Epithelial cell of alveolus of lung (primary cell): ENCODE results near the gene METRN. TPM values are rescaled to one million over a fixed set of nuclear protein-coding genes. Genes with fewer than 3 reads are reported as not detected.

Experiments
- total RNA-seq: library from RNA; depleted of rRNA; stranded (reverse); fragments of >200 nt; gene quantifications from 2 replicates; pipeline ENCODE4 v1.2.1, GENCODE V29; 2015

METRN gene
- 34.3 and 76.0 TPM in 2 replicates for total RNA-seq

DNA sequence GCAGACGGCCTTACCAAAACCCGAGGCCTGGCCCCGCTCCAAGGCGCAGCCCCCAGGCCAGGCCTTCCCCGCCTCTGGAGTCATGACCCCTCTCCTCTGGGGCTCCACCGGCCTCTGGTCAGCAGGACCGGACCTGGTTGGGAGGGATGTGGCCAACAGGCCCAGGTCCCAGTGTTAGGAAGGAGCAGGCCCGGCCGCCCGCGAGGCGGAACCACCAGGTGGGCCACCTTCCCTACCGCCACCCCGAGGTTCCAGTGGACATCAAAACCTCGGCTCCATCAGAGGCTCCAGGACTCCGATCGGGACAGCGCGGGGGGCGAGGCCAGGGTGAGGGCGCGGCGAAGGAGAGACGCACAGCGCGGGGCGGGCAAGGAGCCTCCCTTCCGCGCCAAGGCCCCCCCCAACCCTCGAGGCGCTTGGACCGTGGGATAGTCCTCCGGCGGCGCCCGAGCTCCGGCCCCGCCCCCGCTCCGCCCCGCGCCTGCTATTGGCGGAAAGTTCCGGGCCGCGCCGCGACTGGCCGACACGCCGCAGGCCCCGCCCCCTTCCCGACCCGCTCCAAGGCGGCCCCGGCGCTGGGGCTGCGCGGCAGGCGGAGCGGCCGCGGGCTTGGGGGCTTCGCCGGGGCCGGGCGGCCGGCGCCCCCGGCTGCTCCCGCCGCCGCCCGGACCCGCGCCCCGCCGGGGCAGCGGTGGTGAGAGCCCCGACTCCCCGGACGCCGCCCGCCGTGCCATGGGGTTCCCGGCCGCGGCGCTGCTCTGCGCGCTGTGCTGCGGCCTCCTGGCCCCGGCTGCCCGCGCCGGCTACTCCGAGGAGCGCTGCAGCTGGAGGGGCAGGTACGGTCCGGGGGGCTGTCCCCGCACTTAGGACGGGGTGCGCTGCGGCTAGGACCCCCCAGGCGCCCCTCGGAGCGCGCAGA is at the start of gene METRN:
Gene METRN, plus strand, starts transcription at position 561 of the 919 bp plus-strand sequence. Its CDS starts 172 bp downstream, at position 733.

DNA sequence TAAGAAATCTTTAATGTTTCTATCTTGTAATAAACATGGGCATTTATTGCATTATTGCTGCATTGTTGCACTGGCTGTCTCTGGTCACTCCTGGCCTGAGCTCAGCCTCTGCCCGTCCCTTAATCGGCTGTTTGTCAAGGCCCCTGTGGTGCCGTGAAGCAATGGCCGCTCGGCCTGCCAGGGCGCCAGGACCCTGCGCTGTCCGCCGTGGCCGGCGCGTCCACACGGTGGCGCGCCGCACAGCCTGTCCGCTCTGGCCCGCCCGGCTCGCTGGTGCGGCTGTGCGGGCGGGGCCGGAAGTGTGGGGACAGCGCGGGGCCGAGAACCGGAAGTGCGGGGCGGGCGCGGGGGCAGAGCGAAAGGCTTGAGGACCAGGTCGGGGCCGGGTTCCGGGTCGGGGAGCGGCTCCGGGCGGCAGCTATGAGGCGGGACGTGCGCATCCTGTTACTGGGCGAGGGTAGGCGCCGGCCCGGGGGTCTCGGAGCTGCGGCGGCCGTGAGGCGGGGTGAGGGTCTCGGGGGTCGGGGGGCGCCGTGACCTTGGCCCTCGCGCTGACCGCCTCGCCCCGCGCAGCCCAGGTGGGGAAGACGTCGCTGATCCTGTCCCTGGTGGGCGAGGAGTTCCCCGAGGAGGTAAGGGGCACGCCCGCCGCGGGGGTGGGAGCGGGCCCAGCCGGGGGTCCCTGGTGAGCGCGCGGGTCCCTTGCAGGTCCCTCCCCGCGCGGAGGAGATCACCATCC is 47.0 kb upstream of the METRN start, which contains the start of gene RHOT2:
Gene RHOT2, plus strand, starts transcription at position 353 of the 739 bp plus-strand sequence. Its CDS starts 68 bp downstream, at position 421.

DNA sequence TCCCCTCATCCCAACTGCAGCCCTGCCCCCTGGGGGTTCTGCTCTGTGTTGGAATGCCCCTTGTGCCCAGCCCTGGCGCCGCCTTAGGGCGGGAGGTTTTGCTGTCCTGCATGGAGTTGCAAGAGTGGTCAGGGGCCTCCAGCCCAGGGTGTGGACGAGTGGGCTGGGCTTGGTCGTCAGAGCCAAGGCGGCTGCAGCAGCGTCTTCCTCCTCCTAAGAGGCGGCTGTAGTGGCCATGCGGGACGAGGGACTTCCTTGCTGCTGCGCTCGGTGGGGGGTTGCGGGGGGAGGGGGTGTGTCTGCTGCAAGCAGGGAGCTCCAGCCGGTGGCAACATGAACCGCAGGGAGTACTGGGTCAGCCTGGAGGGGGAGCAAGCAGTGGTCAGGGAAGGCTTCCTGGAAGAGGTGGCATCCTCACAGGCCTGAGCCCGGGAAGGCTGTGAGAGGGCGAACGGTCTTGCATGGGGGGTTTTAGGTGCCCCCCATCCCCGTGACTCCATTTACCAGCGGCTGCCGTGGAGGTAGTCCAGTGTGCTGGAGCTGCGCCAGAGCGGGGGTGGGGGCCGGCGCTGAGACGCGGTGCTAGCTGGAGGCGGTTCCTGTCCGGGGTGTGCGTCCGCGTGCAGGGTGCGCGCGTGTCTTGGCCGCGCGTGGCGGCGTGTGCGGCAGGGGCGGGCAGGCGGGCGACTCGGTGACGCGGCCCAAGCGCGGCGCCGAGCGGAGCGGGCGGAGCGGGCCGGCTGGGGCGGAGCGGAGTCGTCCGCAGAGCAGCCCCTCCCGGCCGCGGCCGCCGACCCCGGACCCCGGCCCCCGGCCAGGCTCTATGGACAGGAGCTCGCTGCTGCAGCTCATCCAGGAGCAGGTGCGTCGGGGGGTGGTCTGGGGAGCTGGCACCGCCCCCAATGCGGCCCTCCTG is 39.7 kb upstream of the METRN start, which contains the start of gene RHBDL1:
Gene RHBDL1, plus strand, starts transcription at position 704 of the 916 bp plus-strand sequence. Its CDS starts 120 bp downstream, at position 824.

DNA sequence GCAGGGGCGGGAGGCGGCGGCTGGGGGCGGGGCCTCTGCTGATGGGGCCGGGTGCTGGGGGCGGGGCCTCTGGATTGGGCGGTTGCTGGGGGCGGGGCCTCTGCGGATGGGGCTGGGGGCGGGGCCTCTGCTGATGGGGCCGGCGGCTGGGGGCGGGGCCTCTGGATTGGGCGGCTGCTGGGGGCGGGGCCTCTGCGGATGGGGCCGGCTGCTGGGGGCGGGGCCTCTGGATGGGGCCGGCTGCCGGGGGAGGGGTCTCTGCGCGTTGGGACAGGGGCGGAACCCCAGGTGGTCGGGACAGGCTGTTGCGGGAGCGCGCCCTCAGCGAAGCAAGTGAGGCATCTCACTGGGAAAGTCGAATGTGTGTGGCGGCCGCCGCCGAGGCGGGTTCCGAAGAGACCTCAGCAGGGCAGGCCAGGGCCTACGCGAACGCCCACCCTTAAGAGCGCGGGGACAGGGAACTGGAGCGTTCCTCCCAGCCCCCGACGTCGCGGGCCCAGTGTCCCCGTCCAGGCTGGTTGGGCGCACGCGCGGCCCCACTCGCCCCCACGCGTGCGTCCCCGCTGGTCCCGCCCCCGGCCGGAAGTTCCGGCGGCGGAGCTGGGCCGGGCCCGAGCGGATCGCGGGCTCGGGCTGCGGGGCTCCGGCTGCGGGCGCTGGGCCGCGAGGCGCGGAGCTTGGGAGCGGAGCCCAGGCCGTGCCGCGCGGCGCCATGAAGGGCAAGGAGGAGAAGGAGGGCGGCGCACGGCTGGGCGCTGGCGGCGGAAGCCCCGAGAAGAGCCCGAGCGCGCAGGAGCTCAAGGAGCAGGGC is 34.9 kb upstream of the METRN start, which contains the start of gene STUB1:
Gene STUB1, plus strand, starts transcription at position 597 of the 811 bp plus-strand sequence. Its CDS starts 116 bp downstream, at position 713.

DNA sequence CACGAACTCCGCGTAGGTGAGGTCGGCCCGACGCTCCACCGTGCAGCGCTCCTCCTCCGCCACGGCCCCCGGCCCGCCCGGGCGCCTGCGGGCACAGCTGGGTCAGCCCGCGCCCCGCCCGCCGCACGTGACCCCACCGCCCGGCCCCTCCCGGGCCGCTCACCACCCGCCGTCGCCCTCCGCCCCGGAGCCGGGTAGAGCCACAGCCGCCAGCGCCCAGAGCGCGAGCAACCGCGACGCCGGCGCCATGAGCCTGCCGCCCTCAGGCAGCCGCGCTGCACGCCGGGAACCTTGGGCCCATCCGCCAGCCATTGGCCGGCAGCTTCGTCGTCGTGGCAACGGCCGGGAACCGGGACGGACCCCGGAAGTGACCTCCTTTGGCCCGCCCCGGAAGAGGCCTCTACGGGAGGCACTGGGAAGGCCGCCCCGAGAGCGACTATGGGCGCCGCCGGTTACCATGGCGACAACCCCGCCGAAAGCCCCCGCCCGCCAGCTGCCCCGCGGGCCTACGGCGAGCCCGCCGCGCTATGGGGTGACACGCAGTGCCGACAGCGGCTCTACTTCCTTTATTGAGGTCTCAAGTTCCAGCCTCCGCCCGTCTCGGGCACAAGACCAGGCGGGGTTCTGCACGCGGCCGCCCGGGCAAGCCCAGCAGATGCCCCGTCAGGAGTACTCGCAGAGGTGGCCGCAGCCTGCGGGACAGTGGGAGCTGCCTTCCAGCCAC is 30.7 kb upstream of the METRN start, which contains the start of gene JMJD8:
Gene JMJD8, minus strand, starts transcription at position 264 of the 724 bp plus-strand sequence. Its CDS starts 15 bp downstream, at position 249.

DNA sequence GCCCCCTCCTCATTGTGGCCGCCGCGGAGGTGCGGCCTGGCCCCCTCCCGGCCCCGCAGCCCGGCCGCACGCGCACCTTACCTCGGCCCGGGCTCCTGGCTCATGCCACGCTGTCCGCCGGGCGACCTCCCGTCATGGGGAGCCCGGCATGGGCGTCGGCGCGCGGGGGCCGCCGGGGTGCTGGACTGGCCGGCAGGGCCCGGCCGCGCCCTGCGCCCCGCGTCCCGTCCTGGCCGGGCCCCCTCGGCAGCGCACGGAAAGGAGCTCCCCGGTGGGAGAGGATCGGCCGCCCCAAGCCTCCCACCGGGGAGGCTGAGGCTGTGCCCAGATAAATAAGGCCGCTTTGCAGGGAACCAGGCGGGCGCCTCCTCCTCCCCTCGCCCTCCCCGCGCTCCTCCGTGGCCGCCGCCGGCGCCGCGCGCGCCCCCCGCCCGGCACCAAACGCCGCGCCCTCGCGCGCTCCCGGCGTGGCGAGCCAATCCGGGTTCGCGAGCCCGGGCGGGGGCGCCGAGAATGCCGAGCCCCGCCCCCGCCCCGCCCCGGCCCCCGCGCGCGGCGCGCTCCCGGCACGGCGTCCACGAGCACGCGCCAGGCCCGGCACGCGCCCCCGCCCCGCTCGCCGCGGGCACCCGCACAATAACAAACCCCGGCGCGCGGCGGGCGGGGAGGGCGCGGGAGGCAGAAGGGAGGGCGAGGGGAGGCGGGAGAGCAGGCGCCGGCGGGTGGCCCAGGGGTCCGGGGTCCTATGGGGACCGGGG is 9.3 kb upstream of the METRN start, which contains the start of gene FBXL16:
Gene FBXL16, minus strand, starts transcription at position 371 of the 758 bp plus-strand sequence. CDS start 8,396 bp downstream, outside the sequence.

DNA sequence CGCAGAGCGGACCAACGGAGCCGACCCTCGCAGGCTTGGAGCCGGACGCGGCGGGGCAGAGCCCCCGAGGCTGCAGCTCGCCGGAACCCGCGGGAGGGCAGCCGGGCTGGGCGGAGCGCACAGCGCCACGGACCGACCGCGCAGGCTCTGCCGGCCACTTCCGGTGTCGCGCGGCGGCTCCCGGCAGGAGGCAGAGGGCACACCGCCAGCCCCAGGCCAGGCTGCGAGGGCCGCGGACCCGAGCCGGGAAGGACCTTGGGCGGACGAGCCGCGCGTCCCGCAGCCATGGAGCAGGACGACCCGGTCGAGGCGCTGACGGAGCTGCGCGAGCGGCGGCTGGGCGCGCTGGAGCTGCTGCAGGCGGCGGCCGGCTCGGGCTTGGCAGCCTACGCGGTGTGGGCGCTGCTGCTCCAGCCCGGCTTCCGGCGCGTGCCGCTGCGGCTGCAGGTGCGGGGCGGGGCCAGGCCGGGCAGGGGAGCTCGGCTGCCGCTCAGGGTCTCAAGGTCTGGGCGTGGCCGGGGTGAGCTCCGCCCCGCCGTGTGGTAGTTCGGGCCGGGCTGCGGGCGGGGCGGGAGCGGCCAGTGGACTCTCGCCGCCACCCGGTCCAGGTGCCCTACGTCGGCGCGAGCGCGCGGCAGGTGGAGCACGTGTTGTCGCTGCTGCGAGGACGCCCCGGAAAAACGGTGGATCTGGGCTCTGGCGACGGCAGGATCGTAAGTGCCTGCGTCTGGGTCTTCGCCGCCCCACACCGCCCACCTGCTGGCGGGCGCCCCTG is 6.3 kb downstream of the METRN start, which contains the start of gene ANTKMT:
Gene ANTKMT, plus strand, starts transcription at position 157 of the 775 bp plus-strand sequence. Its CDS starts 129 bp downstream, at position 286.

DNA sequence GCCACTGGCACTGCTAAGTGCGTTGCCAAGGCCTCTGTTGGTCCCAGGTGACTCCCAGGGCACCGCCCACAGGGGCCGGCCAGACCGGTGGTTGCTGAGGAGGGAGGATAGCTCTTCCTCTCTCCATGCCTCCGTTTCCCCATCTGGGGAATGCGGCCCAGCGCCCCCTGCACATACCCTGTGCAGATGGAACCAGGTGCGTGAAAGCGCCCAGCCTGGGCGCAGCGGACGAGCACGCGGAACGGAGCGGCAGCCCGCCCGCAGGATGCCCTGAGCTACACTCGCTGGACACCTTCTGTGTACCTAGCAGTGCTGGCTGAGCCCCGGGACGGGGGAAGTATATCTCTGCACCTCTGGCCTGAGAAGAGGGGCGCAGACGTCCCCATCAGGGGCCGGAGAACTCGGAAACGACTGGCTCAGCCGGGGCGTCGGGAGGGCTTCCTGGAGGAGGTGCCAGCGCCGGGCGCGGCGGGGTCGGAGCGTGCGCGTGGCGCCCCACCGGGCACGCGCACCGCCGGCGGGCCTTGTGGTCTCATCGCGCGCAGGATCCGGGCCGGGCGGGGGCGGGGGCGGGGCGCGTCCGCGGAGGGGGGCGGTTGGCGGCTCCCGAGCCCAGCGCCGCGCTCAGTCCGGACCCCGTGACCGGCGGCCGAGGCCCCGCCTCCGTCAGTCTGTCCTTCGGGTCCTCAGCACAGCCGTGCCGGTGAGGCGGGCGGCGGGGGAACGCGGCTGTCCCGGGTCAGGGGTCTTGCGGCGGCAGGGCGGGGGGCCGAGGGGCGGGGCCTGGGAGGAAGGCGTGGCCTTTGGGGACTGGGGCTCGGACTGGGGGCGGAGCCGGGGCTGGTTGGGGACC is 11.7 kb downstream of the METRN start, which contains the start of the genes CCDC78 and HAGHL:
Gene CCDC78, minus strand, starts transcription at position 6 of the 853 bp plus-strand sequence. CDS start 76 bp downstream, outside the sequence.
Gene HAGHL, plus strand, starts transcription at position 669 of the 853 bp plus-strand sequence. CDS start 404 bp downstream, outside the sequence.

DNA sequence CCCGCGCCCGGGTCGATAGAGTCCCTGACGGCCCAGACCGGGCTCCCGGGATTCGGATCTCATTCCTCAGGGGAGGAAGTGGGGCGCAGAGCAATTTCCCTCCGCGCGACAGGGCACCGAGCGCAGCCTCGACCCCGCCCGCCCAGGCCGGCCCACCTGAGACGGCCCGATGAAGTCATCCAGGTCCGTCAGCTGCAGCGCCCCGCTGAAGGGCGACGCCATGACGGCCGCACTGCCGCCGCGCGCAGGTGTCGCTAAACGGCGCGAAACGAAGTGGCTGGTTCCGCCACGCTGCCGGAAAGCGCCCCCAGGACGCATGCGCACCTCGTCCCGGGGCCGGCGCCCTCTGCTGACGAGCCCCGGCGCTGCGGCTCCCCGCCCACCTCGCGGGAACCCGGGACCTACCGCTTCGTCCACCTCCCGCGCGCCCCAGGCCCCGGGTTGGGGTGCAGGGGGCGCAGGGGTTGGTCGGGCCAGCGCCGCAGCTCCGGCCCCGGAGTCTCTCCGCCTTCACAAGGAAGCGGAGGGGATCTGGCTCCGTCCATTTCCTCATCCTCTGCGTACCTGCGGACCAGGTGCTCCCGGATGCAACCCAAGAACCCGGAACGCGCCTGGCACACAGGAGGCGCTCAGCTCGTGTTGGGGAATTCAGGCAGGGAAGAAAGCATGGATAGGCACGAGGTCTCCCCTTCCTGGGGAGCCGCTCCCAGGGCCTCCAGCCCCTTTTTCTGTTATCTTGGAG is 26.0 kb downstream of the METRN start, which contains the start of gene CIAO3:
Gene CIAO3, minus strand, starts transcription at position 234 of the 742 bp plus-strand sequence. Its CDS starts 12 bp downstream, at position 222.

DNA sequence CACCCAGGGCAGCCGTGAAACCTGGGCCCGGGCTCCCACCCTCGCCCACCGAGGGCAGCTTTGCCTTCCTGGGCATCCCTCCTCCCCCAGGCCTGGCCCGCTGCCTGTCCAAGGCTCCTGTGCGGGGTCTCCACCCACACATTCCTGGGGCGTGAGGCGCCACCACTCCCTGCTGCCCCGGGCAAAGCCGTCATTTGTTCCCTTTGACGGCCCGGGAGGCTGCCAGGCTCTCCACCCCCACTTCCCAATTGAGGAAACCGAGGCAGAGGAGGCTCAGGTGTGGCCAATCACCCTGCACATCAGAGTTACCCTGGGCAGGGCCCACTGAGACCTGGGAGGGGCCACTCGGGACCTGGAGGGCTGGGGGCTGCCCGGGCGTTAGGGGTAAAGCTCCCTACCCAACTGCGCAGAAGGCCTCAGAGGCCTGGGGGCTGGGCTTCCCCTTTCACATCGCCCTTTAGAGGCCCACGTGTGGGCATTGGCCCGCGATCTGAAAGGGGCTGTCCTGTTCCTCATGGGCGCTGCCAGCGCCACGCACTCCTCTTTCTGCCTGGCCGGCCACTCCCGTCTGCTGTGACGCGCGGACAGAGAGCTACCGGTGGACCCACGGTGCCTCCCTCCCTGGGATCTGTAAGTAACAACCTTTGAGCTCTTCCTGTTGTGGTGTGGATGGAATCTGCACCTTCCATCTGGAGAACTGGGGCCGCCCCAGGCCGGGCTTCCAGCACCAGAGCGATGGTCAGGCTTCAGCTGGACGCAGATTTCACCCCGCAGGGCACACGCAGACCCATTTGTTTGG is 45.8 kb downstream of the METRN start, which contains the start of gene MSLN:
Gene MSLN, plus strand, starts transcription at position 190 of the 799 bp plus-strand sequence. CDS start 1,947 bp downstream, outside the sequence.

Other genes starting within 250 kb of the METRN start
- gene CAPN15, start 187.4 kb upstream of the METRN start, total RNA-seq = 37.4 and 47.7 TPM in 2 replicates
- gene PRR35, start 154.7 kb upstream of the METRN start, total RNA-seq = not detected in 2 replicates
- 2.2 and 13.1 TPM in 2 replicates for gene NHLRC4, start 148.1 kb upstream of the METRN start, total RNA-seq
- gene PIGQ, start 145.2 kb upstream of the METRN start, total RNA-seq = 38.7 and 40.2 TPM in 2 replicates
- 14.5 and 15.1 TPM in 2 replicates for gene RAB40C, start 125.1 kb upstream of the METRN start, total RNA-seq
- 0.13 and 2.6 TPM in 2 replicates for gene WFIKKN1, start 84.1 kb upstream of the METRN start, total RNA-seq
- 169 and 173 TPM in 2 replicates for gene METTL26, start 78.8 kb upstream of the METRN start, total RNA-seq
- gene MCRIP2, start 73.3 kb upstream of the METRN start, total RNA-seq = 10.8 and 20.2 TPM in 2 replicates
- gene WDR90, start 65.8 kb upstream of the METRN start, total RNA-seq = 7.1 and 19.2 TPM in 2 replicates
- gene RHOT2, start 47.0 kb upstream of the METRN start, total RNA-seq = 41.0 and 52.7 TPM in 2 replicates
- 0.78 and 2.1 TPM in 2 replicates for gene RHBDL1, start 39.4 kb upstream of the METRN start, total RNA-seq
- 93.3 and 150 TPM in 2 replicates for gene STUB1, start 34.7 kb upstream of the METRN start, total RNA-seq
- gene JMJD8, start 30.8 kb upstream of the METRN start, total RNA-seq = 65.6 and 101 TPM in 2 replicates
- 9.4 and 21.4 TPM in 2 replicates for gene WDR24, start 24.7 kb upstream of the METRN start, total RNA-seq
- 0.08 and 0.91 TPM in 2 replicates for gene FBXL16, start 9.3 kb upstream of the METRN start, total RNA-seq
- 41.8 TPM in 2 replicates for gene ANTKMT, start 6.0 kb downstream of the METRN start, total RNA-seq
- gene CCDC78, start 11.3 kb downstream of the METRN start, total RNA-seq = 4.8 TPM in 1 of 2 replicates, not detected in the other
- 10.6 and 14.7 TPM in 2 replicates for gene HAGHL, start 12.0 kb downstream of the METRN start, total RNA-seq
- 24.6 and 26.3 TPM in 2 replicates for gene CIAO3, start 25.9 kb downstream of the METRN start, total RNA-seq
- gene MSLN, start 45.6 kb downstream of the METRN start, total RNA-seq = 0.13 TPM in 1 of 2 replicates, not detected in the other
- 26.4 and 30.3 TPM in 2 replicates for gene RPUSD1, start 73.3 kb downstream of the METRN start, total RNA-seq
- 5.9 and 18.2 TPM in 2 replicates for gene CHTF18, start 73.5 kb downstream of the METRN start, total RNA-seq
- gene GNG13, start 85.6 kb downstream of the METRN start, total RNA-seq = not detected in 2 replicates